GM21529 (cell line): Measurements from ENCODE around the gene CACNA1C.

Experiments
- ATAC-seq: cut with Tn5 transposase; IDR thresholded peaks from one replicate; pipeline ENCODE4 v1.9.1; 2021; ENCODE audit not compliant: unreplicated experiment

CACNA1C gene

DNA sequence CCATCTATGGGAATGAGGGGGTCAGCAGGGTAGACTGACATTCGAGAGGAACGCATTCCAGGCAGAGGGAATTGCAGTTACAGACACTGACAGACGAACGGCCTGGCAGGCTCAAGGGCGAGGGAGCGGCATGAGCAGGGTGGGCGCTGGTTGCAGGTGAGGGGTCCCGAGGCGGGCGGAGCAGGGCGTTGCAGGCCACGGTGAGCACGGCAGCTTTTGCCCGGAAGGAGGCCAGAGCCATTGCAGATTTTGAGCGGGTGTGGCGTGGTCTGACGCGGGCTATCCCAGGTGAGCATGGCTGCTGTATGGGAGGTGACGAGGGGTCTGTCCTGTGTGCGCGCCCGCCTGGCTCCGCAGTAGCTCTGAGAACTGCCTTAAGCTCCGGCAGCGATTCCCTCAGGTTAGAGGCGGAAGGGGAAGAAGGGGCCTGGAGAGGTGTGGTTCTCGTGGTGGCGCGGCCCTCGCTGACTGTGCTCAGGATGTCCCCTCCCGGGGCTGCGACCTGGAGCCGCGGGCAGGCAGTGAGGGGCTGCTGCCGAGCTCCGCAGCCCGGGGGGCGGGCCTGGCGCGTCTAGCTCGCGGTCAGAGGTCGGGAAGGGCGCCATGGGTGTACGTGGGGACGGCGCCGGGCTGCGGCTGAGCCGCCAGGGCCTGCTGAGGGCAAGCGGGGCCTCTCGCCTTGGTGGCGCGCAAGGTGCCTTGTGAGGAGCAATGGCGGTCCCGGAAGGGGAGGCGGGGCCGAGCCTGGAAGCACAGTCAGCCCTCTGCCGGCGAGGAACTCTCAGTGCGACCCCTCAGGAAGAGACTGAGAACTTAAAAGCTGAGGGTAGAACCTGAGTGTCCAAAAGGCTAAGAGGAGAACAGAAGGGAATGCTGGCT, 177.1 kb downstream of the CACNA1C start:
- no peak for ATAC-seq

DNA sequence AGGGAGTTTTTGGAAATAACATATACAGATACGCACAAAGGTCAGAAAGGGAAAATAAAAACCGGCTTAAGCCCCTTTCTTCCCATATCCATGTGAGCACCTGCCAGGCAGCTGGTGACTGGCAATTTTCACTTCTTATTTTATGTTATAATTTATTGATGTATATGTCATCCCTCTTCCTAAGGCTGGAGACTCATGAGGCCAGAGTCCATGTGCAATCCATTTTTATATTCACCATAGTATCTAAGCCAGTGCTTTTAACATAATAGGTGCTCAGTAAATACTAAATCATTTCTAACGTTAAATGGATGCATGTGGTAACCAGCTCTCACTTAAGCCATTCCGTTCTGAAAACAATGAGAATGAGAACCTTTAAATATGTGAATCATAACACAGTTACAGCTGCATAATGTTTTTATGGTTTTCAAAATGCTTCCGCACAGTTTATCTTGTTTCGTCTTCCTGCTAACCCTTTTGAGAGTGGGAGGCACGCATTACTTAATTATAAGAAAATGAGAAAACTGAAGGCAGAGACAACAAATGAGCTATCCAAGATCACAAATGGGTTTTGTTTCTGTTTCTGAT, 178.3 kb downstream of the CACNA1C start:
- ATAC-seq: no peak

DNA sequence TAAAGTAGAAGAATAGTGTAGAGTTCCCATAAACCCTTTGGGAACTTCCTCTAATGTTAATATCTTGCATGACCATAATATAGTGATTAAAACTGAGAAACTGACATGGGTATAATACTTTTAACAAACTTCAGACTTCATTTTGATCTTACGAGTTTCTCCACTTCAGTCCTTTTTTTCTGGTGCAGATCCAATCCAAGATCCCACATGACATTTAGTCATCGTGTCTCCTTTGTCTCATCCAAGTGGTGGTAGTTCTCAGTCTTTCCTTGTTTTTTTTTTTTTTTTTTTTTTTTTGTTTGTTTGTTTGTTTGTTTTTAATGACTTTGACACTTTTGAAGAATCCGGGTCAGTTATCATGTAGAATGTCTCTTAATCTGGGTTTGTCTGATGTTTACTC, 179.2 kb downstream of the CACNA1C start:
- no peak for ATAC-seq

DNA sequence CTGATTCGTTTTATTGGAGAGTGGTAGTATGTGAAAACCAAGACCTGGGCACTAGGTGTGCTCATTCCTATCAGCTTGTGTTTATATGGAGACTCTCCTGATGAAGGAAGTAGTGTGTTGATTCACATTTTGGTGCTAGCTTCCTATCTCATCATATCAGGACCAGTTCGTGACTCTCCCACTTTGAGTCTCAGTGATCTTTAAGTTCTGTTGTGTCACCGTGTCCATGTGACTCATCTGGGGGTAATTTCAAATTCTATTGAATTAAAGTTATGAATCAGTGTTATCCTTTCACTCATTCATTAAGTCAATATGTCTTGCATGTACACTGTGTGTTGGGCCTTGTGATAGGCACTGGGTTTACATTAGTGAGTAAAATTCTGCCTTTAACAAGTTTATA, 180.2 kb downstream of the CACNA1C start:
- ATAC-seq: no peak

DNA sequence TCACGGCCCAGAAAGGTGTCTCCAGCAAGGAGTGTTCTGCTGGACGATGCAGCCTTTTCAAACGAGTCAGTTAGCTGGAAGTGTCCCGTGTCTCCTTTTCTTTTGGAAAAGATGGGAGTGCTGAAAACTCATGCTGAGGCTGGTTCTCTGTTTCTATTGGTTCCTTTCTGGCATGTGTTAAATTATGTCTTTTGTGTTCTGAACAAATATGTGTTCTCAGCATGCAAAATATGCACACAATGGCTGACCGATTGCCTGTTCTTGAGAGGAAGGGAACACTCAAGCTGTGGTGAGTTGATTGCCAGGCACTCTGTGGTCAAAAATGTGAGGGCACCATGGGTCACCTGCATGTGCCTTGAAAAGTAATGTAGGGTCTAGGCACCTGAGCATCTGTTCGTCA, 181.3 kb downstream of the CACNA1C start:
- no peak for ATAC-seq

DNA sequence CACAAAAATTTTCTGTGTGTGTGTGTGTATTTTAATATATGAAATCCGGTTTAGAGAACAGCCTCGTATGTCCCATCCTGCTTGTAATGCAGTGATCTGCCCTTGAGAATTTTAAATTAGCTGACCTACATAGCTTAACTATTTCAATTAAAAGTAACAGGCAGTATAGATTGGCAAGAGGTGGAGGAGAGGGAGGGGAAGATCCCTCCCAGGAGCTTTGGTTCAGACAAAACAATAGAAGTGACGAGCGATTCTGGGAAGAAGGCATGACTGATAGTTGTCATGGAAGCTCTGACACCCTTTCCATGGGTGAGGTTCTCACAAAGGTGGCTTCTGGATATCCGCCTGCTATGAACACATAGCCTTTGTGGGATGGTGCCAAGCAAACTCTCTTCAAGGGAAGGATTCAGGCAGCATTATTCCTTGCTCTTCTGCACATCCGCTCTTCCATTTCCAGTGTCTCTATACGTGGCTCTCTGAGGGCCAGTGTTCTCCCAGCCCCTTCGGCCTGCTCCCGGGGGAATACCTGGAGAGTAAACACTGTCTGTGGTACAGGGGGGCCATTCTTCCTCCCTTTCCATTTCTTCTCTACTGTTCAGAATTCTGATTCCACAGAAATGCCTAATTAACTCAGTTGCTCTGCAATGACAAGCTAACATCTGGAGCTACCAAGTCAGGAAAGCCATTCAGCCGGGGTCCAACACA, 182.0 kb downstream of the CACNA1C start:
- ATAC-seq: no peak

DNA sequence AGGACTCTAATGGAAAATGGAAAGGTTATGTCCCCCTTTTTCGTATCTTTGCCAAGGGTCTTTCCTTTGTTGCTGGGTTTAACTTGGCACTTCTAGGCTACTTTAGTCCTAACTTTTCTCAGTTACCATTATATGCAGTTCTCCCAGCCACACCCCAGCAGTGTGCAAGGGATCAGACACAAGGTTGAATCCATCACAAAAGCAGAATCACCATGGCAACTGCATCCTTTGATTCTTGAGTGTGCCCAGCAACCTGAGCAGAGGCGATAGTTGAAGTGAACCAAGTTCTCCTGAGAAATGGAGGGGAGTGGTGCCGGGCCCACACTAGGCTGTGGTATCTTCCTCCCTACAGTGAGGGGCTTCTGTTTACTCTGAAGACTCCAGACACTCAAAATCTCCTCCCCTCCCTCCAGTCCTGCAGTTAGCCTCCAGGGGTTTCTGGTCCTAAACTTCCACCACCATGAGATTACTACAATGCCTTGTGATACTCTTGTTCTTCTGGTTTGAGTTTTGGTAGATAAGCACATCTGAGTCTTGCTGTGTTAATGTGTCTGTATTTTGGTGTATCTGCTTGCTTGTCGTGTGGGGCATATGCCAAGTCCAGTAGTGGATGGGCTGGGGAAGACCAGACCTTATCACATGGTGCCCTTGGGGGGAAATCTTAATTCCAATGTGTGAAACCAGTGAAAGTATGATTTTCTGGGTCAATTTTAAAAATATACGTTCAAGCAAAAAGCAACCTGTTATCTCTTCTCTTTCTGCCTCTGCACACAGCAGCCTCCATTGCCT, 183.9 kb downstream of the CACNA1C start:
- ATAC-seq: no peak

DNA sequence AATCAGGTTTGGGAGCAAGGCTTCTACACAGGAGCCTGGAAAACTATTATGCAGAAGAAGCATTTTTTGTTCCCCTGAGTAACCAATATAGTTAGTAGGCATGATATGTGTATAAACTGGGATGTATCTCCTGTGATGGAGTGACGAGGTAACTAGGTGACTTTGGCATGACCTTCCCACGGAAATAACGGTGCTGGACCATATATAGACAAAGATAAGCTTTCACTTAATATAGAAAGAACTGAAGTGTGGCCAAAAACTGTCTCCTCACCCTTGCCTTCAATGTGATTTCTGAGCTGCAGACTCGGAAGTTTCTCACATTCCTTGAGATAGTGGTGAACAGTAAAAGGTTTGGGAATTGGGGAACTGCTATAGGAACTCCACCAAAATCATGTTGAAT, 185.3 kb downstream of the CACNA1C start:
- ATAC-seq: no peak

DNA sequence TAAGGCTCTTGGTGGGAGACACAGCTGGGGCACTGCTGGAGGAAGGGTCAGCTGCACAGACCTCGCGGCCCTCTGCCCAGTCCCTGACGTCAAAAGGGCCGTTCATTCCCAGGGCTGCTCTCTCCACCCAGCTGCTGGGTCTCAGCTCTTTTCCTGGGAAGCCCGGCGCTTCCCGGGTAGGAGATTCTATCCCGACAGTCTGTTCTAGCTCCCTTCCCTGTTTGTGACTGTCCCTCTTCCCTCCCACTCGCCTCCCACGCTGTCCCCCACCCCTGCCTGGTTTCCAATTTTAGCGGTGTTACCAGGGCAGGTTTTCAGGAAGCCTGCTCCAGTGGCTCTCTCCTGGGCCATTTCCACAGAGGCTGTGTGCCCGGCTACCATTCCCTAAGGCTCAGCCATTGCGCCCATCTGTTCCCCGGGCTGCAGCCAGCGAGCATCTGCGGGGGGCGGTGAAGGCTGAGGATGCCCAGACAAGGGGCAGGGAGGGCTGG, 186.6 kb downstream of the CACNA1C start:
- no peak for ATAC-seq

DNA sequence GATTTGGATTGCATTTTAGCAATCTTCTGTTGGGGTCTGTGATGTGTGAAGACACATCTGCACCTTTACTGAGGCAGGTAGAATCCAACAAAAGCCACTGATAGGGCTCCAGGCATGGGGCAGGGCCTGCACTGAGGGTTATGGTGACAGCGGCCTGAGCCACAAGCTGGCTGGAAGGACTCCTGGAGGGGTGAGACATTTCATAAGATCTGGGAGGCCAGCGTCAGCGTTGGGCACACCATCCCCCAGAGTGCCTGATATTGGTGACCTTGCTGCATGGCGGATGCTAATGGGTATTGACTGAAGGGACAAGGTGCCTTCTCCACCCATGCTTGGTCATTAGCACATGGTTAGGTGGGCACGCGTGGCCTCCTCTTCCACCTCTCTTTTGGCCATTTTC, 187.6 kb downstream of the CACNA1C start:
- no peak for ATAC-seq

DNA sequence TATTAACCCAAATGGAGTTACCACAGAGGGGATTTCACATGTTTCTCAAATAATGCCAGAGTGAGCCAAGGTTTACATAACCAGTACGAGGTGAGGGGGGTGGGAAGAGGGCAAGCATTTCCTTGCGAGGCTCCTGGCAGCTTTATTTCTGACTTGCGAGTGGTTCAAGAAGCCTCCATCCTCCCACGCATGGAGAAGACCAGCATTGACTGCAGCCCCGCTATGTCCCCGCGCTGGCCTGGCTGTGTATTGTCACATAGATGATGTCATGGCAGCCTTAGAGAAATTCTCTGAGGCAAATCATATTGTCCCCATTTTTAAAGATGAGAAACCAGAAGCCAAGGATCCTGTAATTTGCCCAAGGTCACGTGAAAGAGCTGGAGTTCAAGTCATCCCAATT, 188.2 kb downstream of the CACNA1C start:
- no peak for ATAC-seq

DNA sequence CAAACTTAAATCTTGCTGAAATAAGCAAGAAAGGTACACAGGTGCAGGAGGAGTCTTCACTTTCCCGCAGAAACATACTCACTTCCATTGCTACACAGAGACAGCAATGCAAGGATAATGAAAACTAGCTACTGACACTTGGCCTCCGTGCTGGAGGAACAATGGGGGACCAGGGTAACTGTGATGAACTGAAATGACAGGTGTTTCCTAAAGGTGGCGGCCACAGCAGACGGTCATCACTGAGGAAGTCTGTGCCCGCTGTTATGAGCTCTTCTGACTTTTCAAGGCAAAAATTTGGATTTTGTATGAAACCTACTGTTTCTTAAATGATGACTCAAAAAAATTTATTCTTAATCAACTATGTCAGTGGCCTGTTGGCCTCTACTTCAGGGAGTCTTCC, 189.4 kb downstream of the CACNA1C start:
- no peak for ATAC-seq

DNA sequence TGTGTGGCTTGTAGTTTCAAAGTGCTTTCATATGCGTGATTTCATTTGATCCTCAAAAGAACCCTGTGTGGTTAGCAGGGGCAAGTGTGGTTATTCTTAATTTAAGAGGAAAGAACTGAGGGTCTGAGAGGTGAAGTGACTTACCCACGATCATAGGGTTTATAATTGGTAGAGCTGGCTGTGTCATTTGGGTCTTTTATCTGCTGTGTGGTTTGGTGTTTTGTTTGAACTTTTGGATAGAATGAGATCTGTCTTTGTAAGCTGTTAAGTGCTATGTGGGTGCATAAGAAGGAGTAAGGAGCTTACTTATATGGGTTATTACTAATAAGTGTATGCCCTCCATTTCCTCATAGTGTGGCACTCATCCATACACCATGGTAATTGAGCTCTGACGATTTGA, 190.0 kb downstream of the CACNA1C start:
- no peak for ATAC-seq

DNA sequence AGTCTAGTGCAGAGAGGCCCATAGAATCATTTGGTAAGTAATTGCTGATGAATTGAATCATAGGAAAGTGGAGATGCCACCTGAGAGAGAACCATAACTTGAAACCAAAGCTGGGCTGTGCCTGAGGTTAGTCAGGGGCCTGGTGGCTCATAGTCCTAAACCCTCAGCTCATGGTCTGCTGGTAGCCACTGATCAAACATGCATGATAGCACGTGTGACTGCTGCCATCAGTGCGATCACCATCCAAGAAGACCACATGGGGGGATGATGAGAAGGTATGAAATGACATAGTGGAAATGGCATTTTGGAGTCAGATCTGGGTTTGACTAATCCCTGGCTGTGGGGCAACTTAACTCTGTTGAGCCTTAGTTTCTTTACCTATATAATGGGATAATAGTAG, 190.5 kb downstream of the CACNA1C start:
- no peak for ATAC-seq

DNA sequence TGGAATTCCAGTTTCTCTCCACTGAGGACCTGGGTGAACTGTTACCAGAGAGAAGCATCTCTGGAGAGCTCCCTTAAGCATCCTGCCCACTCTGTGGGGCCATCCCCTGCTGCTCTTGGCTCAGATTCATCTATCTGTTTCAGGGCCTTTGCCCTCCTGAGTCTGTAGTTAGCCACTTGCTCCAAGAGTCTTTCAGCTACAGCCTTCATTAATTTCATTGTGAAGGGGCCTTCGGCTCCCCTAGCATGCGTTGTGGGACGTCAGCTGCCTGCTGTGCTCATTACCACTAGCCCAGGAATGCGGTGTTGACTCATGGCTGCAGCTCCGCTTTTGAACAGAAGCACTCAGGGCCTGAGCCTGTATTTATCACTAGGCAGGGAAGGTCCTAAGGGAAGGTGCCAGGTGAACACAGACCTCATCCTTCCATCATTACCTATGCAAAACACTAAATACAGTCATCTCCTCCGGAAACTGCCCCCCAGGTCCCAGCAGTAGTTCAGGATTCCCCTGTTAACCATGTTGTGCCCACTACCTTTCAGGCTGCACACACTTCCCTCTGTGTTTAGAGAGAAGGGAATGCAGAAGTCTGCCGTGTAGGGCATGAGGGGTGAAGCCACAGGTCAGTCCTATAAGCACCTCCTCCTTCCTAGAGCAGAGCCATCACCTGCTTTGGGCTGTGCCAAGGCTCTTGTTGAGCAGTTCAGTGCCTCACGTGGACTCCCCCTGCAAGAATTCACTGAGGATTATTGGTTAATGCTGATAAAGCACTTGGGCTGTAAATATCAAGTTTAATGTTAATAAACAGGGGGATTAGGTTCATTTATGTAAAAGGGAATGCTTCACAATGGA, 191.4 kb downstream of the CACNA1C start:
- no peak for ATAC-seq

DNA sequence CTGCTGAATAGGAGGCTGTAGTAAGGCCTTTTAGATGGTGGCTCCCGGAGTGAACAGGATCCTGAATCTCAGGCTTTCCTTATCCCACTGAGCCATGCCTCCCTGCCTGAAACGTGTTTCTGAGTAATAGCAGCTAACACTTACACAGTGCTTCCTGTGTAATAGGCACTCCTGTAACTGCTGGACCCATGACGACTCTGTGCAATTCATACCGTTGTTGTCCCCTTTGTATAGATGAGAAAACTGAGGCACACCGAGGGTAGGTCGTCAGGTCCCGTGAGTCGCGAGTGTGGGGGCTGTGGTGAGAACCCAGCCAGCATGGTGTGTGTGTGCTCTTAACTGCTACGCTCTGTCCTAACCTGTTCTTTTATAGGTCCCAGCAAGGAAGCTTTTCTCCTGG, 193.6 kb downstream of the CACNA1C start:
- ATAC-seq: no peak

DNA sequence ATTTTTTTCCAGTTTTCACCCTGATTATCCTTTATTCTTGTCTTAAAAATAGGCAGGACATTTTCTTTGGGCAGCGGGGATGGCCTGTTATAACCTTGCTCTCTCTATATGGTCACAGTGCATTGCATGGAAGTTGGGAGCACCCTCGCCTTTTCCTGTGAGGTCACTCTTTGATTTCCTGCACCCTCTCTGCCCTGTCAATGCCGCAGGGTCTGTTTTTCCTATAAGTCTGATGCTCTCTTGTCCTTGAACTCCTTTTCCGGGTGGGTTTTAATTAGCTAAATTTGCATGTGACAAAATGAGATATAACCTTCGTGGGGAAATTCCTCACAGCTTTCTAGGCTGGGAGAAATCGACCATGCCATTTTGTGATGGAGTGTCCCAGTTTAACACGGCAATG, 194.3 kb downstream of the CACNA1C start:
- ATAC-seq: no peak

DNA sequence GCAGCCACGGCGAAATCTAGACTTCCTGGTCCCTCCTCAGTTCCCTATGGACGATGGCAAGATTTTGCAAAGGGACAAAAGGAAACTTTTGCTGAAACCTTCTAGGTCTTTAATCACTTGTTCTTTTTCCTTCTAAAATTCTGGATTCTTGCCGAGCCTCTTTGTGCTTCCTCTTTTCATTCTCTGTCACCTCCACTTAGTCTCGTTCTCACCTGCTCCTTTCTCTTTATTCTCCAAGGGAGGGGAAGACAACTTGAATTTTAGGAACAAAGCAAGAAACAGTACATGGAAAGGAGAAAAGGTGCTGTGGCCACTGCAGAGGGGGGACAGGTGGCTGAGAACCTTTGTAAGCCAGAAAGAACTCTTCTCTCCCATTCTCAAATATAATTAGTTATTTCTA, 194.8 kb downstream of the CACNA1C start:
- no peak for ATAC-seq

DNA sequence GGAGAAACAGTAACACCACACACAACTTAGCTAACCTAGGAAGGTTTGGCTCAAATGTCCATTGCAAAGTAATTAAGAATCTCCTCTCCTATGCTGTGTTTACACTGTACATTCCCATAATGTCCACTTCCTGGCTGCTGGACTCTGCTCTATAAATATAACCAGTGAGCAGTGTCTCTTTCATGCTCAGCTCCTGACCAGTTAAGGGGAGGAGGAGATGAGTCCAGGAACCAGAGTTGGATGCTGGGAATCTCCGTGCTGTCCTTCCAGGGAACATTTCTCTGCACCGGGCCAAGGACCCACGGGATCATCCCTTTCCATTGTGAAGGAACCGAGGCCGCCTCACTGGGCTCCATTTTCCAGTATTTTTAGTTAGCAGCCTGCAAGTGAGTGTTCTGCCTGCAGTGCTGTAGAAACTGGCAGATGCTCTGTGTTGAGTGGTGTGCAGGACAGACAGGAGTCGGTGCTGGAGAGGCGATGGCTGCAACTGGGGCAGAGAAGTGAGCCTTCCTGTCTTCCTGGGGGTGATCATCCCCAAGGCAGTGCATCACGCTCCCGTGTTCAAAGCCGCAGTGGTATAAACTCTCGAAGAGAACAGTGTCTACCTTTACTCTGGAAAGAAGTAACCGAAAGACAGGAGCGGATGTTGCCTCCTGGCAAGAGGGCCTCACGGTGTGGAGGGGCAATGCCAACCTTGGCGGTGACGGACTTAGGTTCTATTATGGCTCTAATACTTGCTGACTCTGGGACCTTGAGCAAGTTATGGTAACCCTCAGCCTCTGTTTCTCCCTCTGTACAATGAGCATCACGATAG, 195.5 kb downstream of the CACNA1C start:
- no peak for ATAC-seq
